KOPT-K1 (cell line): Measurements from ENCODE around the gene GPR63.

ENCODE experiments used
- H3K27ac ChIP-seq: fragments of 200-600 bp; sonication (generic); 2 replicates; pipeline ENCODE4 v1.5.1; 2016; ENCODE audit warnings: antibody characterized with exemption, mild to moderate bottlenecking, low read depth, low read length; ENCODE audit not compliant: poor library complexity, severe bottlenecking
- H3K36me3 ChIP-seq: fragments of 200-600 bp; sonication (generic); 2 replicates; pipeline ENCODE4 v1.5.1; 2017; ENCODE audit warnings: antibody characterized with exemption, mild to moderate bottlenecking, low read length, moderate library complexity; ENCODE audit not compliant: insufficient read depth
- H3K9me3 ChIP-seq: fragments of 200-600 bp; sonication (generic); 2 replicates; pipeline ENCODE4 v1.5.1; 2017; ENCODE audit warnings: antibody characterized with exemption, low read length, mild to moderate bottlenecking; ENCODE audit not compliant: insufficient read depth, poor library complexity, severe bottlenecking

GPR63 gene

GRCh38 chr6:96755096-96755495 is 82.2 kb downstream of the GPR63 start:
- Histone ChIP-seq H3K27ac (no peak overlapping the region), H3K36me3 (no peaks in the 10 kb centered on the region)

GRCh38 chr6:96749891-96750290 is 87.4 kb downstream of the GPR63 start:
- H3K27ac ChIP-seq = no peak overlapping the region
- H3K9me3 ChIP-seq = no peaks in the 10 kb centered on the region
- no peaks in the 10 kb centered on the region for H3K36me3 ChIP-seq

More at GRCh38 chr6:96755096-96755495, 82.2 kb downstream of the GPR63 start:
- H3K9me3 ChIP-seq = no peaks in the 10 kb centered on the region
